Brain microvascular endothelial cell (primary cell): ENCODE data around the gene OTOG.

Experiments used
- DNase-seq: peaks from one replicate; pipeline ENCODE4 v3.0.0-alpha.2; 2020
- H3K27ac ChIP-seq: fragments of 250-450 bp; sonication (Bioruptor Pico); 2 replicates; pipeline ENCODE4 v1.5.1; 2020; ENCODE audit warnings: mild to moderate bottlenecking, moderate library complexity
- H3K27me3 ChIP-seq: fragments of 250-450 bp; sonication (Bioruptor Pico); replicated peaks from 2 replicates; pipeline ENCODE4 v1.5.1; 2020; ENCODE audit warnings: mild to moderate bottlenecking
- H3K36me3 ChIP-seq: fragments of 250-450 bp; sonication (Bioruptor Pico); replicated peaks from 2 replicates; pipeline ENCODE4 v1.5.1; 2020; ENCODE audit warnings: mild to moderate bottlenecking
- H3K4me3 ChIP-seq: 2 replicates; pipeline ENCODE4 v1.5.1; 2011; ENCODE audit warnings: low read depth, mild to moderate bottlenecking, control low read depth, low read length, moderate library complexity
- CTCF ChIP-seq: IDR thresholded peaks from 2 replicates; pipeline ENCODE4 v1.5.1; 2011; ENCODE audit warnings: low read depth, mild to moderate bottlenecking, moderate library complexity, low read length, control low read depth, inconsistent platforms; ENCODE audit errors: missing control alignments
- in situ Hi-C: cut with HindIII; loops from 2 replicates; pipeline ENCODE4 v1.10.0; 2017; ENCODE audit warnings: low sequenced_read_pairs, low pct_ligation_motif_present

Gene OTOG

GRCh38 chr11:17609291-17610084, 62.4 kb downstream of the OTOG start:
- Histone ChIP-seq H3K27me3 (no peaks in the 10 kb centered on the region), H3K36me3 (no peaks in the 10 kb centered on the region), H3K27ac (no peak overlapping the region), H3K4me3 (no peak overlapping the region)
- TF ChIP-seq CTCF = no peak
- no peak for DNase-seq
- in situ Hi-C loops = no loop called here

- Histone ChIP-seq H3K27ac (no peak overlapping the region), H3K36me3 (no peaks in the 10 kb centered on the region), H3K27me3 (no peaks in the 10 kb centered on the region), H3K4me3 (no peak overlapping the region)
- in situ Hi-C loops = no loop called here
- DNase-seq = no peak
- no peak for TF ChIP-seq CTCF
Measured at GRCh38 chr11:17610085-17610894, 63.2 kb downstream of the OTOG start.

- H3K27me3 ChIP-seq = no peaks in the 10 kb centered on the region
- no peaks in the 10 kb centered on the region for H3K36me3 ChIP-seq
- DNase-seq = no peak
- in situ Hi-C loops = no loop called here
- TF ChIP-seq CTCF = no peak
- H3K4me3 ChIP-seq = no peak overlapping the region
- no peak overlapping the region for H3K27ac ChIP-seq
Measured at GRCh38 chr11:17611049-17611448, 64.0 kb downstream of the OTOG start.

- Histone ChIP-seq H3K27ac (no peak overlapping the region), H3K27me3 (no peaks in the 10 kb centered on the region), H3K36me3 (no peaks in the 10 kb centered on the region), H3K4me3 (no peak overlapping the region)
- DNase-seq = no peak
- in situ Hi-C loops = no loop called here
- no peak for TF ChIP-seq CTCF
Measured at GRCh38 chr11:17611503-17612220, 64.6 kb downstream of the OTOG start.

GRCh38 chr11:17612221-17613188, 65.4 kb downstream of the OTOG start:
- H3K27me3 ChIP-seq = no peaks in the 10 kb centered on the region
- TF ChIP-seq CTCF = no peak
- in situ Hi-C loops = no loop called here
- no peak overlapping the region for H3K4me3 ChIP-seq
- no peaks in the 10 kb centered on the region for H3K36me3 ChIP-seq
- no peak overlapping the region for H3K27ac ChIP-seq
- DNase-seq = no peak
